Stimulated activated CD8-positive, alpha-beta memory T cell treated with anti-CD3 and anti-CD28 coated beads, Interleukin-12 subunit alpha, Interleukin-12 subunit beta, amount 100 ng/mL, for 24 hours (primary cell): ENCODE data around the gene SOX6.

Source experiments
- DNase-seq: peaks from one replicate; pipeline ENCODE4 v3.0.0-alpha.2; 2020; ENCODE audit errors: extremely low read depth

SOX6 gene

DNA sequence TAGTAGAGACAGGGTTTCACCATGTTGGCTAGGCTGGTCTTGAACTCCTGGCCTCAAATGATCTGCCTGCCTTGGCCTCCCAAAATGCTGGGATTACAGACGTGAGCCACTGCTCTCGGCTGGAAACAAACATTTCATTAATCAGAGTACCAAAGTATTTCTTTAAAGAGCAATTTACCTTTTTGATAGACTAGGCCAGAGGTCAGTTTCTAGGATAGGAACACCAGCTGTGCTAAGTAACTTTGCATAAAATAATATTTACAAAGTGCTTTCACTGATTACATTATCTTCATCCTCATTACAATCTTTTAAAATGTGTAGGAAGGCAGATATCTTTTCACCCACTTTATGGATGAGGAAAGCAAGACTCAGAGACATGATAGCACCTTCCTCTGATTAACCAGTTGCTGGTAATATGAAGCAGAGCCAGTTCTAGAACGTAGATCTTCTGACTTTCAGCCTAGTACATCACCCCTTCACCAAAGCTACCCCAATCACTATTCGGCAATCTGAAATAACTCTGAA, 355.2 kb downstream of the SOX6 start:
- DNase-seq = no peak

DNA sequence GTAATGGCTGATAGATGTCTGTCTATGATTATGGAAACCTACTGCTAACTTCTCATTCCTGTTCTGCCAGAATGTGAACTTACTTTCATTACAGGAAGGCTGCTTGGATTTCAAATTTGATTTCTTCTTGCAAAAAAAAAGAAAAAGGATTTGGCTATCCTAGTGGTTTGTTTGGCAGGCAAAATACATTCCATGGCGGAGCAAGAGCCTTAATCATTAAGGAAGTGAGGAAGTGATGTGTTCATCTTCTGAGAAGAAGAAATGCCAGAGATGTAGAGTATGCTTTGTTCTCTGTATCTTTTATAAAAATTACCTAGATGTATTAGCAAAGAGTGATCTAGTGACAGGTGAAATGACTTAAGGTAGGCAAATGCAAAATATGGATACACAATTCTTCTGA, 356.3 kb downstream of the SOX6 start:
- DNase-seq = no peak

DNA sequence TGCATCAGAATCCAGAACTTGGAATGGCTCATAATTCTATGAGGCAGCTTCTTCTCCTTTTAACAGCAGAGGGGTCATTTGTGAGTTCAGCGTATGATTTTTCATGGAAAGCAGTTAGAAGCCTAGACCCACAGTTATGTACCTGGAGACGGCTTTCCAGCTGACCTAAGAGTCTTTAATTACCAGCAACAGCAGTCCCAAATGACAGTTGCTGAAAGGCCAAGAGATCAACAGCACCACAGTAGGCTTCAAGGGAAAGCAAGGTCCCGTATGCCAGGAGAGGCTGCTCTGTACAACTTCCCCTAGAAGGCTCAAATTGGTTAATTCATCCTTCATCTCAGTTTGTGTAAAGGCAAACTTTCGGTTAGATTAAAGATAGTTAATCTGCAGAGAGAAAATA, 363.0 kb downstream of the SOX6 start:
- DNase-seq = no peak

DNA sequence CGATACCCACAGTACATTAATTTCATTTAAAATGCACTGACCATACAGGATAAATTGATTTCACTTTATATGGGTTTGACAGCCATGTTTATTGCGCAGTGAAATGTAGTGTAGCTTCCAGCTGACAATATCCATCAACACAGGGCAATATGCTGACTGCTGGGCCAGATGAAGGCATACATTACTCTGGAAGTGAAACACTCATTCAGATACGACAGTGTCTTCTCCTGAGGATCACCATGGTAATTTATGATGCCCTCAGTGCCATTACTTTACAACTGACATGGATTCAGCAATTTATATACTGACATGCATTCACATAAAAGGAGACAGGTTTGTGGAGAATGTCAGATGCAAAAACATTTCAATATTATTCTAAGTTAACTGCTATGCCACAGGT, 365.1 kb downstream of the SOX6 start:
- DNase-seq = no peak

DNA sequence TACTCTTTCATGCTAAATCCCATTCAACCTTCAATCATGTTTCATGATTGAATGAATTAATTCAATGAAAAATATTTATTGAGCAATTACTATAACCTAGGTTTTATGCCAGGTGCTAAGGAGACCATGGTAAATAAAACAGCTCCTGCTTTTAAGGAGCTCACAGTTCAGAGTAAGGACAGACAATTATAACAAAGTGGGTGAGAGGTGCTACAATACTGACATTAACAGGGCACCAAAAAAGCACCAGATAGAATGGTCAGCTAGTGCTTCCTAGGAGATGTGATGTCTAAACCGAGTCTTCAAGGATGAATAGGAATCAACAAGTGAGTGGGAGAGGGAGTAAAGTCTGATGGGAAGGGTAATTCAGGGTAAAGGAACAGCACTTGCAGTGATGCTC, 366.7 kb downstream of the SOX6 start:
- DNase-seq = no peak

DNA sequence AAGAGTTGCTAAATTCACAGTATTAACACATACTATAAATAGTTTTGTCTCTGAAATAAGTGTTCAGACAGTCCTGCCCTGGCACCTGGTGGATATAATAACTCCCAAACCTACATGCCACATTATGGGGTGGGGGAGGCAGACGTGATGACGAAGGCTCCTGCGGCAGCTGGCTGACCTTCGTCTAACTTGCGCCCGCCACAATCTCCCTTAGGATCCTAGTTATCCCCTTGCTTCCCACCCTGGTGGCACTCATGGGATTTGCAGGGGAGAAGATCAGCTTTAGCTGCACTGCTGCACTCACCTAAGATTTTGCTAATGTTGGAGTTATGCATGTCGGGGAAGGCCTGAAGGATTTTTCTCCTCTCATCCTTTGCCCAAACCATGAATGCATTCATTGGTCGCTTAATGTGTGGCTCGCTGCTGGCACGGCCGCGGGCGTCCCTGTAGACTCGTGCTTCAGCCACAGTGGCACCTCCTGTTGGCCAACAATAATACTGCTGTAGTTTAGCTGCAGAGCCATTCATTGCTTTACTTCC, 367.6 kb downstream of the SOX6 start:
- no peak for DNase-seq

DNA sequence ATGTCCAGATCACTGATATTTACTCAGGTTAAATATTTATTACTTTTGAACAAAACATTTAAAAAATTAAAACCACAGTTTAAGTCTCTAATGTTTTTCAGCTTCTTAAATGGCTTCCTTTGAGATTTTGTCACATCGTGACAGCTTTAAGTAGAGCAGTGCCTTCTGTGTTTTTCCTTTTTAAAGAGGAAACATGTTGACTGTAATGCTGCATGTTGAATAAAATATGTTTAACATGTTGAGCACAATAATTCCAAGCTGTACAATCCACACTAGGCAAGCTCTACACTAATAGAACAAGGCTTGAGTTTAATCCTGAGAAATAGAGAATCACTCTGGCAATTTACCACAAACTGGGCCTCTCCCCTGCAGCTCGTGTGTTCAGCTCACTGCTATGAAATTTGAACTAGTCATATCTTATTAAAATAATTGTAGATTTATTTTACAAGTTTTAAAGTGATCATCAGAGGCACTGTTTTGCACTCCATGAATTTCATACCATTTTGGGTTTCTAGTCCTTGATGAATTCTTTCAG, 368.3 kb downstream of the SOX6 start:
- no peak for DNase-seq

DNA sequence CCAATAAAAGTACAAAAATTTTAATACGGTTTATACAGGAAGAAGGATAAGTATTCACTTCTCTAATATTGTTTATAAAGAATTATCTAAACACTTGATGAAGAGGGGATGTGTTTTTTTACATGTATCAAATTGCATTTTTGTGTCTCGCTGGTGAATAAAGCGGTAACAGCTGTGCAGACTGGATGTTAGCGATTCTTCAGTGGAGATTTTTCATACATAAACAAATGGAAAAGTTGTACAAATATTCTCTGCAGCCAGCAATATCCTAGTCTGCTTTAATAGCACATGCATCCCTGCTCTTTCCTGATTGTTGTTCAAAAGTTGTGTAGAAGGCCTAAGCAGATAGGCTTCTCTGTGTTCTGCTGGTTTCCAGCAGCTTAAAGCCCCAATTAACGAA, 369.3 kb downstream of the SOX6 start:
- no peak for DNase-seq

DNA sequence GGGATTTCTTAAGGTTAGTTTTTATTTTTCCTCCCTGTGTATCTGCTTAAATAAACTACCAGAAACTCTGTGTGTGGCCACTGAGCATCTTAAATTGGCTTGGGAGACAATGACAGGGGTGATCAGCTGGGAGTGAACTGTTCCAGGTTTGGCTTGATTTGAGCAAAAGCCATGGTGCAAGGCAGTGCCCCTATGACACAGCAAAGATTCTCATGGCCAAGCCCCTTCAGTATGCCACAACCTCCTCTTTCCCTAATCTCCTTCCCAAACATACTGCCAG, 370.5 kb downstream of the SOX6 start:
- no peak for DNase-seq

DNA sequence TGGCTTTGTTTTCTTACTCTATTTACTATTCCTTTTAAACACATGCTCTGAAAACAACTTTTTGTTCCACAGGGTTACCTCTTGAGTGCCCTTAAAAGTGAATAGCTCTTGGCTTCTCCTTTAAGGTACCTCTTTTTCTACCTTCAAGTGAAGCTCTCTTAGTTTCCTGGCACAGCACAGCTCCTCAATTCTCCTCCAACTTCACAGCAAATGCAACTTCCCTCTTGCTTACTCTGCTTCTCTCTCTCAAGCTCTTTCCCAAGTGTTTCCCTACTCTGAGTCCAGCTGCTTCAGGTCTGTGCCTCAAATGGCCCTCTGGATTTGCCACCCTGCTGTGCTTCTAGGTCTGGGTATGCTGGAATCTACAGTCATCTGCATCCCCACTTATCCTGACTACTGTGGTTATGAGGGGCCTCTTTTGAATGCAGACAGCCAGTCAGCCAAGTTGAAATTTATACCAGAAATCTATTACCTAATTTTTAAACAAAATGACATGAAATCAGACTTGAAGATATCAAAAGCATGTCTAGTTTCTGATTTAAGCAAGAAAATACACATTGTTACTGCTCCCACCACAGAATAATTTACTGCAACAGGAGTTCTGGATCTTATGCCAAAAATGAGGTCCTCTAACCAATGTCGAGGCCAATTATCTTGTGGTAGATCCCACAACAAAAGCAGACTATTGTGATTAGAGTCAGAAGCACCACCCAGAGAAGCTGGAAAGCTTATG, 371.1 kb downstream of the SOX6 start:
- DNase-seq = no peak

DNA sequence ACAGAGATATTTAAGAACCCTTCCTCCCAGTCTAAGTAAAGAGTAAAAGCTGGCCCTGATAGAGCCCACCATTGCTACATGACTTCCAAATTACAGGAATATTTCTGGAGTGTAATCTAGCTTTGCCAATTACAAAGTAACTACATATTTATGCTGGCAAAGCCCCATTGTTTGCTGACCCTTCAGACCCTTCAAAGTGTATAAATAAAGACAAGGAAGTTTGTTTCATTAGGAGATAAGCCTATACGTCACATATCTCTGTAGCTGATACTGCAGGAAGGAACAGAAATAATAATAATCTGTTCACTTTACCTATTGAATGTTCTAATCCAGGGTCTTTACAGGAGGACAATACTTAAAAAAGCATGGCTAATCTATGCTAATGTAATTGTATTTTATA, 375.1 kb downstream of the SOX6 start:
- DNase-seq = no peak

DNA sequence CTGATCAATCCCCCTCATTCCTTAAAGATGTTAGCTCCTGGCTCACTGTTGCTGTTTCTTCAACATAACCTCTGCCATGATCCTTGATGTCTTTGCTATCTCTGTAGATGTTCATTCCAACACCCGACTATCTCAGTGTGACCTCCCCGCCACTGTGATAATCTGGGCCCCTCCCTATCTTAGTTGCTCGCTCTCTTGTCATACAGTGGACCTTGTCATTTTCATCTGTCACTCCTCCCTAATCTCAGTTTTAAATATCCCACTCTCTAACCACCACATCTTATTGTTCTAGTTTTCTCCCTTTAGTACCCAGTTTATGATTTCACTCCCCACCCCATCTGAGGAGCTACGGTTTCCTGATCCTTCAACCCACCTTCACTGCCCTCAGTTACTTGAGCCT, 379.2 kb downstream of the SOX6 start:
- no peak for DNase-seq

DNA sequence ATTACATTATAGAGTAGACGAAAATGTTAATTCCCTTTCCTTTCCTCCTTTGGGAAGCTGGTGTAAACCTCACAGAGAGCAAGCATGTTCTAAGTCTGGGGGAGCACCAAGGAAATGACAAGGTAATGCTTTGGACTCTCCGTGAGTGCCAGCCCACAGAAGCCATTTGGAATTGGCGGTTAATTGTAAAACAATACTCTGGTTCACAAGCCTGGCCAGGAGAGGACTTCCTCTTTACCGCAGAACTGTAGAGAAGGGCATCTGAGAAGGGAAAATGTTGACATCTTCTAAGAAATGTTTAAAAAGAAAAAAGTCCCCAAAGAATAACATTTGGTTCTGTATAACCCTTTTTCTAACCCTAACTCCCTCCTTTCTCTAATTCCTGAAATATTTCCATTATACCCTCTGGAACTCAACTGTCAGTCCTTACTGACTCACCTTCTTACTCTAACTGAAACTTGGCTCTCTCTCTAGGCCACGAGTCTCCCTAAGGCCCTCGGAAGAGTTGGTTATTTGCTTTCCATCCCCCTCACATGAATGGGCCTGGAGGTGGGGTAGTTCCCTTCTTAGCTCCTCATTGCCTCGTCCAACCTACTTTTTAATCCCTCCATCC, 379.8 kb downstream of the SOX6 start:
- DNase-seq = no peak

DNA sequence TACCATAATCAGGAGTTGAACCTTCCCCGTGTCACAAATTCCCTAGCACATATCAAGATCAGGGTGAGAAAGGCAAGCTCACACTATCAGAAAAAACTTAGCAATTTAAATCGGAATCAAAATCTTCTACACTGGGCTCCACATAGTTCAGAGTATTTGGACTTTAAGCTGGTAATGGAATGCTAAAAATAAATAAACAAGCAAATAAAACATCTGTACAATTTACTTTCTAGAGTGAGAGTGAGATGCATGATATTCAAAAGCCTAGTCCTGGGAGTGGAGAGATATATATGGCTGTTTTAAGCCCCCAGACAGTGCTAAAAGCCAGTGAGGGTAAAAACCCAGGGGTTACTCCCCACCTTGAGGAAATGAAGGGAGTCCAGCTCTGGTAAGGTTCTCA, 380.6 kb downstream of the SOX6 start:
- no peak for DNase-seq

DNA sequence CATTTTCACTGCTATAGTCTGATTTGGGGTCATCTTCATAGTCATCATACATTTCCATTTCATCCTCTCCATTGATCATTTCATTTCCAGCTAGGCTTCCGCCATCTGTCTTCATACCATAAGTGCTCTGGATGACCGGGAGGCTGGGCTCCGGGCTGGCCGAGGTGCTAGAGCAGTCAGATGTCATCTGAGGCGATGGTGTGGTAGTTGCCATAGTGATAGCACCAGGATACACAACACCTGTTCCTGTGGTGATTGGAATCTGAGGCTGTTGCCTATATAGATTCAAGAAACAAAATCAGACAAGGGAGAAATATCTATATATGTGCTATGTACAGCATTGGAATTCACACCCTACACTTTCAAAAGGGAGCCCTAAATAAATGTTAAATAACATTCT, 383.5 kb downstream of the SOX6 start:
- DNase-seq = no peak

DNA sequence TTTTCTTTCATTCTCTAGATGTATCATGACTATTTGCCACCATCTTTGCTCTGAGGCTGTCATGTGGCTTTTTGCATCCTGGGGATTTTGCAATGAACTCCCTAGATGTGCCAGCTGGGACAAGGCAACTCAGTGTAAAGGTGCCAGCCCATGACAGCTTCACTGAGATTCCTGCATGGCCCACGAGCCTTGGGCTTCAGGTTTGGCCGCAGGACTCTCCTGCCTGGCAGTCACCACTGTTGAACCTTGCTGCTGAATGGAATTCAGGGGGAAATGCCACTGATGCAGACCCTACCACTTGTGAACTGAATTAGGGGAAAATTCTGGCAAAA, 385.2 kb downstream of the SOX6 start:
- DNase-seq = no peak

DNA sequence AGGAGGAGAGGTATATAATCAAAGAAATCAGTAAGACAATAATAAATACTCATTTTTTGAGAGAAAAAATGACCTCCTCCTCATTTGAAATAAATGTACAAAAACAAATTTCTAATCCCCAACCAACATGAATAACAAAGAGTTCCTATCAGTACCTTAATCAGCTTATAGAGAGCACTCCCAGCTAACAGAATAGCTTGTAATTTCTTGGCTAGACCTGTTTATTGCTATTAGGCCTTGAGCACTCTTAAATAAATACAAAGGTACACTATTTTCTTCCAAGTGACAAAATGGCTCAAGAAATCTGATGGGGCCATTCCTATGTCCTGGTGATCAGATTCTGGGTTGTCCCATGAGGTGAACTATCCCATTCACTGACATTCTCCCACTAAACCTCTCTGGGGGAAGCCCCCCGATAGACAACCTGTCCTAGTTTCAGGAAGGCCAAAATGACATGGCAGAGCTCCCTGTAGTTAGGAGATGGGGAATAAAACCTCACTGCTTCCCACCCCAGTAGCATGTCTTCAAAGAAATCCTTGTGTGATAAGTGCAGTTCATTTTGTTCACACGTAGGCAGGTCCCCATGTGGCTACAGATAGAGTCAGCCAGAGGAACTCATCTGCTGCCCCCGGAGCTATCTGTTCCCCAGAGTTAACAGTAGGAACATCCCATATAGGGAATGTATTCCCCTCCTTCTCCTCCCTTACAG, 385.7 kb downstream of the SOX6 start:
- DNase-seq = no peak

DNA sequence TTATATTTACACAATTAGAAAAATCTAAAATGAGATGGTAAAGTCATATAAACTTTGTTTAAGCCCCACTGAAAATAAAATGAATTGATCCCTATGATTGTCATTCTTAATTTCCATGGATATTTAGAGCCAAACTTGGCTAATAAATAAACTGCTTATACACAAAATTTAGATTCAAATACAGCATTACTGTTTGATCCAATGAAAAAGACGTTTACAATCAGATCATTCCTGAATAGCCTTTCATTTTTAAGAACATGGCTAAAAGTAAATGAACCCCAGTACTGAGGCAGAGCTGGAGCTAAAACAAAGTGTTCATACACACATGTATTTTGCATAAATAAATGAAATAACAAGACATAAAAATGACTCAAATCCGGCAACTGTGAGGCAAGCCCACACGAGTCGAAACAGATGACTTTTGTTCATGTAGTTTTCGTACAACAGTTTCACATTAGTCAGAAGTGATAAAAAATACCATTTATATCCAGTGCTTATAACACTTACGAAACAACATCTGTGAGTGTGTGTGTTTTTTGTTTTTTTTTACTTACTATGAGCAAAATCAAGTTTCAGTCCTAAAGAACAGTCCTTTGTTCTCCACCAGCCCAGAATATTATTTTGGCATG, 386.5 kb downstream of the SOX6 start:
- DNase-seq = no peak

DNA sequence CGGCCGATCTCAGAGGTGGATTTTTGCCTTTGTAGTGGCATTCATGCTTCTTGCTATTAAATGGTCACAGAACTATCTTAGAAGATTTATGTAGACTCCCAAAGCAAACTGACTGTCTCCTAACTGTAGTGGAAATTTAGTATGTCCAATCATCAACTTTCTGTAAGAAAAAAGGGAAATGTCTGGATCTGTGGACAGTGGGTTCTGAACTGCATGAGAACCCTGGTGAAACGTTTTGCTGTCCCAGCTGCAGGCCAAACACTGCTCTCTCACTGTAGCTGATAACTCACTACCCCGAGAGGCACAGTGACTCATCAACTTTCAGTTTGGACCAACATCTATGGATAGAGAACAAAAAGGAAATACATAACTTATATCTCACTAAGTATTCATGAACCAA, 387.1 kb downstream of the SOX6 start:
- no peak for DNase-seq

DNA sequence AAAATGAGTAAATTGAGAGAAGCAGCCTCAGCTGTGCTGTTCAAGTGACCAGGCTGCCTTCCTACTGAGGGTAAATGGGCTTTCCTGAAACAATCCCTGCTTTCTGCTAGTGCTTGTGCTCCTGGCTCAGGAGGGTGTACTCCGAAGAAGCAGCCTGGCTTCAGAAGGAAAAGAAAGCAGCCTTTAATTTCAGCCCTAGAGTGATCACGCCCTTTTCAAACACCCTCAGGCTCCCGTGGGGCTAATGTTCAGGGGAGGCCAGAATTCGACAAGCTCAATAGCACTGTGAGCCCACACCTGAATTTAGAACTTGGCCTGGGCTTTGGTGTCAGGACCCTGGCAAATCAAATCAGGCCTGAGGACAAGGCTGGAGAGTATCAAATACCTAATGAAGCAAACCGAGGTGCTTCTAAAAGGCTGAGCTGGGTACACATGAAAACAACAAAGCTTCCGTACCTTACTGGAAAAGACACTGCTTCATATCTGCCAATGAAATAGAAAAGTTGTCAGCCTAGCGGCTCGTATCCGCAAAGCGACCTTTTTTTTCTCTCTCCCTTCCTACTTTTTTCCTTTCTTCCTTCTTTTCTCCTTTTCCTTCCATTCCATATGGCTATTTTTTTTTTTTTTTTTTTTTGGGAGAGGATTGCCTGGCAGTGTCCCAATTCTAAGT, 387.8 kb downstream of the SOX6 start:
- DNase-seq = no peak

DNA sequence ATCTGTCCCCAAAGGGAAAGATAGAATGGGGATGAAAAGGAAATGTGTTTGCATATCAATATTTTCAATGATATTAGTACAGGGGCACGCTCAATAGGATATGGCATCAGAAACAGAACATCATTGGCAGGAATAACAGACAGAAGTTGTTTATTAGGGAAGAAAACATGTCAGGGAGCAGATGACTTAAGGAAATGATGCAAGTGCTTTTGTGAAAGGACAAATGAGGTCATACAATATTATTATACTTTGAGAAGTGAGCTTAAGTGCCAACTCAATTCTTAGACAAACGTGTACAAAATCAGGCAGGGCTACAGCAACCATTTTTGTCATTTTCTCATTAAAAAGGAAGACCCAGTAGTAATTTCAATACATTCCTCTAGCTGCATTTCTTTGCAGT, 388.4 kb downstream of the SOX6 start:
- no peak for DNase-seq

DNA sequence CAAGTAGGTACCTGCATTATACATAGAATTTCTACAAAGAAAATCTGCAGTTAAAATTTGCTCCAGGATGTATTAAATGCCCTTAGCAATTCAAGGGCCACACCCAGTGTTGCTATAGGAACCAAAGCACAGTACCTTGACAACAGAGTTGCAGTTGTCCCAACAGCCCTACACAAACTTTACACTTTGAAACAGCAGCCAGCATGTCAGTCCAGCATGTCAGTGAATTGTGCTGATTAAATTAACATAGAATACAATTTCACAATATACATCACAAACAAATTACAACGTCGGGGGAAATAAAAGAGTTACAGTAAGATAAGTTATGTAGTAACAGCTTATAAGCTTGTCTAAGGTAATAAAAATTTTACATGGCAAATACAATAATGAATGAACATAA, 389.2 kb downstream of the SOX6 start:
- DNase-seq = no peak
